Stomach smooth muscle (tissue), 2 donors: ENCODE data around the gene CCDC141.
A peak's percentile ranks its signal among the peaks of the same experiment; 100 is the strongest.
"Not testable (repeated sequence)": the region's sequence is repeated elsewhere in the genome, so short reads cannot be mapped to it uniquely, and the experiment has no call there.

Source experiments
- H3K27ac ChIP-seq: one replicate; pipeline ENCODE4 v1.7.0; 2013; ENCODE audit warnings: mild to moderate bottlenecking, low read length, inconsistent platforms
- H3K27me3 ChIP-seq, 2 donors: one replicate each; pipeline ENCODE4 v1.7.0; 2013; ENCODE audit warnings: low read length in 2 of 2; ENCODE audit not compliant: insufficient read depth in 2 of 2, control insufficient read depth in 1 of 2
- H3K36me3 ChIP-seq, 2 donors: one replicate each; pipeline ENCODE4 v1.7.0; 2013; ENCODE audit warnings: low read length in 2 of 2; ENCODE audit not compliant: control insufficient read depth in 2 of 2, insufficient read depth in 2 of 2
- H3K4me1 ChIP-seq: one replicate; pipeline ENCODE4 v1.7.0; 2013; ENCODE audit warnings: low read length; ENCODE audit not compliant: control insufficient read depth, insufficient read depth
- H3K4me3 ChIP-seq, 2 donors: one replicate each; pipeline ENCODE4 v1.7.0; 2013; ENCODE audit warnings: low read length in 2 of 2
- H3K9ac ChIP-seq, 2 donors: one replicate each; pipeline ENCODE4 v1.7.0; 2013; ENCODE audit warnings: low read length in 2 of 2, mild to moderate bottlenecking in 1 of 2
- H3K9me3 ChIP-seq, 2 donors: one replicate each; pipeline ENCODE4 v1.7.0; 2013; ENCODE audit warnings: low read length in 2 of 2; ENCODE audit not compliant: control insufficient read depth in 2 of 2
- donor health status: healthy.
- donor health status: Pancreatic carcinoma.

CCDC141 gene, protein sequence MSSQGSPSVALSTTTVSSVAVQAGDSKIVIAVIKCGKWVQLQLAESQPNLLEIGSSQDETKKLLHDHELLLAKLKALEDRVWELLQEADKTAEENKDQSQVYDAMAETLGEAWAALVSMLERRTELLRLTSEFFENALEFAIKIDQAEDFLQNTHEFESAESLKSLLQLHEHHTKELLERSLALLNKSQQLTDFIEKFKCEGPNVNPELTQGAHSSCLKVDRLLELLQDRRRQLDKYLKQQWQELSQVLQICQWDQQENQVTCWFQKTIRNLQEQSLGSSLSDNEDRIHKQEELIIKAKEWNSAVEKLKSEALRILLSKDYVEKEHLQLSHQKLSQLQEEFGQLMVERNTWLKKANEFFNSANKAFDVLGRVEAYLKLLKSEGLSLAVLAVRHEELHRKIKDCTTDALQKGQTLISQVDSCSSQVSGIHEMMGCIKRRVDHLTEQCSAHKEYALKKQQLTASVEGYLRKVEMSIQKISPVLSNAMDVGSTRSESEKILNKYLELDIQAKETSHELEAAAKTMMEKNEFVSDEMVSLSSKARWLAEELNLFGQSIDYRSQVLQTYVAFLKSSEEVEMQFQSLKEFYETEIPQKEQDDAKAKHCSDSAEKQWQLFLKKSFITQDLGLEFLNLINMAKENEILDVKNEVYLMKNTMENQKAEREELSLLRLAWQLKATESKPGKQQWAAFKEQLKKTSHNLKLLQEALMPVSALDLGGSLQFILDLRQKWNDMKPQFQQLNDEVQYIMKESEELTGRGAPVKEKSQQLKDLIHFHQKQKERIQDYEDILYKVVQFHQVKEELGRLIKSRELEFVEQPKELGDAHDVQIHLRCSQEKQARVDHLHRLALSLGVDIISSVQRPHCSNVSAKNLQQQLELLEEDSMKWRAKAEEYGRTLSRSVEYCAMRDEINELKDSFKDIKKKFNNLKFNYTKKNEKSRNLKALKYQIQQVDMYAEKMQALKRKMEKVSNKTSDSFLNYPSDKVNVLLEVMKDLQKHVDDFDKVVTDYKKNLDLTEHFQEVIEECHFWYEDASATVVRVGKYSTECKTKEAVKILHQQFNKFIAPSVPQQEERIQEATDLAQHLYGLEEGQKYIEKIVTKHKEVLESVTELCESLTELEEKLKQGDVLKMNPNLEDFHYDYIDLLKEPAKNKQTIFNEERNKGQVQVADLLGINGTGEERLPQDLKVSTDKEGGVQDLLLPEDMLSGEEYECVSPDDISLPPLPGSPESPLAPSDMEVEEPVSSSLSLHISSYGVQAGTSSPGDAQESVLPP (N-terminal part only)

DNA sequence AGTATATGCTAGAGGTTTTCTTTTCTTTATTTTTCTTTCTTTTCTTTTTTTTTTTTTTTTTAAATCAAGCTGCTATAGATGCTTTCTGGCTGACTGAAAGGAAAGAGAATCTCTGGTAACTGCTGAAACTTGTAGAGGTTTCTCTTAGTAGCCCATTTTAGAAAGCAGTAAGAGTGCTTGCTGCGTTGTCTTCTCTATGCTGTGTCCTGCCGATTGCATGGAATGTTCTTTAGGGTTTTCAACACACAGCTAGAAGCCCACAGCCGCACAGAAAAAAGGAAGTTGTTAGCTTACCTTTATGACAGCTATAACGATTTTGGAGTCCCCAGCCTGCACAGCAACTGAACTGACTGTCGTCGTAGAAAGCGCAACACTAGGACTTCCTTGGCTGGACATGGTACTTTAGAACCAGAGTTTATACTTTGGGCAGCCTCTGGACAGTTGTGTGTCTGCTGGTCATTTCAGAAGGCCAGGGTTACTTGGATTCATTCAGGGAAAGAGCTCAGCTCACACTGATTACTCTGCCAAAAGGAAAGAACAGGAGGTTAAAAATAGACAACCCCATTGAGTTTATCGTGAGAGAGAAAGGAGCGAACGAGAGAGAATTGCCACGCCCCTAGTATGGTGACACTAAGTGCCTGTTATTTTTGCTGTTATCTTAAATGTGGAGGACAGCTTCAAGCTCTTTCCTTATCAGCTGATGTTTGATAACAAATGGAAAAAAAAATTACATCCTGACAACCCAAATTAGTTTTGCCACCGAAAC lies at the start of gene CCDC141:
Gene CCDC141 (minus strand): TSS at position 592 of the 766 bp plus-strand sequence. CDS start 196 bp downstream, at position 396.
- H3K27ac ChIP-seq: no peak within 1 kb of the TSS
- no peaks in the 10 kb centered on the region for H3K36me3 ChIP-seq
- H3K27me3 ChIP-seq: no peaks in the 10 kb centered on the region
- H3K4me1 ChIP-seq: peaks cover 8% of the 10 kb centered on the region
- H3K9ac ChIP-seq: no peak within 1 kb of the TSS
- H3K9me3 ChIP-seq: no peaks in the 10 kb centered on the region
- peak within 1 kb of the TSS; percentile 40 to 57 for H3K4me3 ChIP-seq

DNA sequence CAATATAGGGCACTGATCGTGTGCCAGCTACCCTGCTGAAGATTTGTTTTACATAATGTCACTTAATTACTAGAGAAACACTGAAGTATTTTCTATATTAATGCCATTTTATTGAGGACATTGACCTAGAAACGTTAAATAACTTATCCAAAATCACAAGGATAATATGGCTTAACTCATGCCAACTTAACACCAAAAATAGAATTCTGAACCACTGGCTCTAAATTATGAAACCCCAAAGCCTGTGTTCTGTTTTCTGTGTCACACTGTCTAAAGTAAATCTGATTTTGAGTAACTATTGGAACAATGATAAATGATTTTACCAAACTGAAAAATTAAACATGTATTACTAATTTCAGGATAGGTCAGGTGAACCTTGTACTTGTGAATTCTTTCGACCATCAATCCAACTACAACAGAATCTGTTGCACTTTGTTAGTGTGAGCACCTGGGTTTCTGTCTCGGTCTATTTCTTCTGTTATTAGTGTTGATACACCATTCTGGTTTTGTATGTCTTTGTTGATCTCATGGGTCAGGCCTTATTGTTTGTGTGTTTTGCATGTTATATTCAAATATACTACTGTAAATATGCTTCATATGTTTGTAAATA lies 48.2 kb upstream of the CCDC141 start:
- no peaks in the 10 kb centered on the region for H3K36me3 ChIP-seq

DNA sequence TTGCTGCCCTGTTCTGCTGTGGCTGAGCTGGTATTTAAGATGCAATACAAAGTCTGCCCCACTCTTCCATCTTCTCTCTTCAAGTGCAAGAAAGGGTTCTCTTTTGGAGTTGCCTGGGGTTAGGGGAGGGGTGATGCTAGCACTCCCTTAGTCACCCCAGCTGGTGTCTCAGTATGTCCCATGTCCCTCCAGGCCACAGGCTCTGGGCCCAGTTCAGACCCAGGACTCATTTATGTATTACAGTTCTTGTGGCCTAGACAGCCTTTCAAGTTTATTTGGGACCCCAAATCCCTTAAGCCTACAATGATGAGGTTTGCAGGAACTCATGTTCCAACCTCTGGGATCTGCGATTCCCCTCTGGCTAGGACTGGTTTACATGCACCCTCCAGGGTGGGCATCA lies 47.2 kb upstream of the CCDC141 start:
- H3K4me1 ChIP-seq: no peaks in the 10 kb centered on the region
- no peak overlapping the region for H3K9ac ChIP-seq
- H3K36me3 ChIP-seq: no peaks in the 10 kb centered on the region
- no peaks in the 10 kb centered on the region for H3K9me3 ChIP-seq
- no peaks in the 10 kb centered on the region for H3K27me3 ChIP-seq
- H3K27ac ChIP-seq: no peak overlapping the region
- no peak overlapping the region for H3K4me3 ChIP-seq

More for the DNA sequence above, 48.2 kb upstream of the CCDC141 start:
- Histone ChIP-seq H3K27me3 (no peaks in the 10 kb centered on the region), H3K27ac (no peak overlapping the region), H3K4me3 (no peak overlapping the region), H3K4me1 (no peaks in the 10 kb centered on the region), H3K9ac (no peak overlapping the region), H3K9me3 (no peaks in the 10 kb centered on the region)

DNA sequence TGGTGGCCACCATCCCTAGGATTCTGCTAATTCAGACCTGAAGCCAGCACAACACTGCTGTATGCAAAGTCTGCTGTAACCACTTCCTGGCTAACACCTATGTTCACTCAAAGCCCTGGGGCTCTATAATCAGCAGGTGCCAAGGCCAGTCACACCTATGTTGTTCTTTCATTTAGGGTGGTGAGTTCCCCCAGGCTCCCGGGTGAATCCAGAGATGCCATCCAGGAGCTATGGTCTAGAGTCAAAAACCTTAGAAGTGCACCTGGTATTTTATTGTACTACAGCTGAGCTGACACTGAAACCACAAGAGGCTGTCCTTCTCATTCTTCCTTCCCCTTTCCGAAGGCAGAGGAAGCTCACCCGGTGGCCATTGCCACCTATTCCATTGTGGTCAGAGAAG lies 46.2 kb upstream of the CCDC141 start:
- Histone ChIP-seq H3K36me3 (no peaks in the 10 kb centered on the region), H3K9me3 (no peaks in the 10 kb centered on the region), H3K4me1 (no peaks in the 10 kb centered on the region), H3K27me3 (no peaks in the 10 kb centered on the region), H3K27ac (no peak overlapping the region), H3K4me3 (no peak overlapping the region), H3K9ac (no peak overlapping the region)

DNA sequence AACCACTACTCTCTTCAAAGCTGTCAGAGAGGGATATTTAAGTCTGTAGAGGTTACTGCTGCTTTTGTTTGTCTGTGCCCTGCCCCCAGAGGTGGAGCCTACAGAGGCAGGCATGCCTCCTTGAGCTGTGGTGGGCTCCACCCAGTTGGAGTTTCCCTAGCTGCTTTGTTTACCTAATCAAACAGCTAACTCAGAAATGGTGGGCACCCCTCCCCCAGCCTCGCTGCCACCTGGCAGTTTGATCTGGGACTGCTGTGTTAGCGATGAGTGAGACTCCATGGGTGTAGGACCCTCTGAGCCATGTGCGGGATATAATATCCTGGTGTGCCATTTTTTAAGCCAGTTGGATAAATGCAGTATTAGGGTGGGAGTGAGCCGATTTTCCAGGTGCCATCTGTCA lies 43.0 kb upstream of the CCDC141 start:
- H3K36me3 ChIP-seq, H3K27me3 ChIP-seq, H3K4me3 ChIP-seq, H3K9me3 ChIP-seq, H3K4me1 ChIP-seq, H3K27ac ChIP-seq, H3K9ac ChIP-seq: not testable (repeated sequence)

DNA sequence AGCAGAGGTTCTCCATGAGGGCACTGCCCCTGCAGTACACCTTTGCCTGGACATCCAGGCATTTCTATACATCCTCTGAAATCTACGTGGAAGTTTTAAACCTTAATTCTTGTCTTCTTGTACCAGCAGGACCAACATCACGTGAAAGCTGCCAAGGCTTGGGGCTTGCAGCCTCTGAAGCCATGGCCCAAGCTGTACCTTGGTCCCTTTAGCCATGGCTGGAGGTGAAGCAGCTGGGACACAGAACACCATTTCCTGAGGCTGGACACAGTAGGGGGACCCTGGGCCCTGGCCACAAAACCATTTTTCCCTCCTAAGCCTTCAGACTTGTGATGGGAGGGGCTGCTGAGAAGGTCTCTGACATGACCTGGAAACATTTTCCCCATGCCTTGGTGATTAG lies 32.8 kb upstream of the CCDC141 start:
- no peak overlapping the region for H3K9ac ChIP-seq
- no peaks in the 10 kb centered on the region for H3K36me3 ChIP-seq

DNA sequence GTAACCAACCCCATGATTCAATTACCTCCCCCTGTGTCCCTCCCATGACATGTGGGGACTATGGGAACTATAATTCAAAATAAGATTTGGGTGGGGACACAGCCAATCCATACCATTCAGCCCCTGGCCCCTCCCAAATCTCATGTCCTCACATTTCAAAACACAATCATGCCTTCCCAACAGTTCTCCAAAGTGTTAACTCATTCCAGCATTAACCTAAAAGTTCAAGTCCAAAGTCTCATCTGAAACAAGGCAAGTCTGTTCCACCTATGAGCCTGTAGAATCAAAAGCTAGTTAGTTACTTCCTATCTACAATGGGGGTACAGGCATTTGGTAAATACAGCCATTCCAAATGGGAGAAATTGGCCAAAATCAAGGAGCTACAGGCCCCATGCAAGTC lies 32.0 kb upstream of the CCDC141 start:
- no peaks in the 10 kb centered on the region for H3K36me3 ChIP-seq
- H3K9me3 ChIP-seq: no peaks in the 10 kb centered on the region
- H3K27me3 ChIP-seq: no peaks in the 10 kb centered on the region
- H3K4me3 ChIP-seq: no peak overlapping the region
- H3K9ac ChIP-seq: no peak overlapping the region
- H3K27ac ChIP-seq: no peak overlapping the region
- H3K4me1 ChIP-seq: no peaks in the 10 kb centered on the region

More for the DNA sequence above, 32.8 kb upstream of the CCDC141 start:
- Histone ChIP-seq H3K4me3 (no peak overlapping the region), H3K27me3 (no peaks in the 10 kb centered on the region), H3K27ac (no peak overlapping the region), H3K9me3 (no peaks in the 10 kb centered on the region), H3K4me1 (no peaks in the 10 kb centered on the region)

DNA sequence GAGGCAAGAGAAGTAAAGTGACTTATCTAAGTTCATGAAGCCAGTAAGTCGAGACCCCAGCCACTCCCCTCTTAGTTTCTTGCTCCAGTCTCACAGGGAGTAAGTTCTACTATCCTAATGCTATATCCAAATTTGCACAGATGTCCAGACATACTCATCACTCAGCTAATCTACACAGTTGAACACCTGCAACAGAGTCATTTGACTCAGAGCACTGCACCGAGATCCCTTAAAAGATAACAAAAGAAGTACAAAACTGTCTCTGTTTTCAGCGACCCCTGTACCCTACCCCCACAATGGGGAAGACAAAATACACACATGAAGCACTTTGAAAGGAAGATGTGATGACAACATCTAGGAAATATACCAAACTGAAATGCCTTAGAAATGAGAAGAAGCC lies 22.6 kb upstream of the CCDC141 start:
- Histone ChIP-seq H3K27me3 (no peaks in the 10 kb centered on the region), H3K9me3 (no peaks in the 10 kb centered on the region), H3K27ac (no peak overlapping the region), H3K4me1 (no peaks in the 10 kb centered on the region), H3K4me3 (no peak overlapping the region), H3K9ac (no peak overlapping the region), H3K36me3 (no peaks in the 10 kb centered on the region)

DNA sequence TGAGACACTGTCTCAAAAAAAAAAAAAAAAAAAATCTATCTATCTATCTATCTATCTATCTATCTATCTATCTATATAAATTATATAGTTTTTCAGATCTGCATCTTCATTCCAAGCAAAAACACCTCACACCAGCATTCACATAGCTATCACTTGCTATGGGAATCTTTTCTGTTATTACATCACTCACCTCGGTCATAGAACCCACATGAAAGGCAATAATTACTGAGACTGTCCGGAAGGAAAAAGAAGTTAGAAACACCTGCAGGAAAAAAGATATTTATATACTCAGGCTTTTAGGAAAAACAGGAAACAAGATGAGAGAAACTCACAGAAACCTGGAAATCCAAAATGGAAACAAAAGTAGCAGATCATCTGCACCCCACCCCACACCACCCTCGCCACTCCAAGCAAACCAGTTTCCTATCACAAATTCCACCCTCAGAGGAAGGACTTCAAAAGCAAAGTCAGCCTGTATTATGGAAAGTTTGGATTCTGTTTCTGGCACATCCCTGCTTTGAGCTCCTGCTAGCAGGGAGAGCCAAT lies 21.9 kb upstream of the CCDC141 start:
- H3K9ac ChIP-seq: no peak overlapping the region
- H3K9me3 ChIP-seq: no peaks in the 10 kb centered on the region
- no peak overlapping the region for H3K4me3 ChIP-seq
- no peaks in the 10 kb centered on the region for H3K36me3 ChIP-seq
- no peaks in the 10 kb centered on the region for H3K4me1 ChIP-seq
- H3K27ac ChIP-seq: no peak overlapping the region
- H3K27me3 ChIP-seq: no peaks in the 10 kb centered on the region
